HepG2 (cell line): ENCODE data around the gene CHID1. TPM values are rescaled to one million over a fixed set of nuclear protein-coding genes. Genes with fewer than 3 reads are reported as not detected.

Source experiments
- ARID2 ChIP-seq: sonication (generic); formaldehyde crosslinking; IDR thresholded peaks from 2 replicates; pipeline ENCODE4 v1.8.1; 2022; ENCODE audit warnings: mild to moderate bottlenecking, missing genetic modification reagents, borderline replicate concordance
- ELF3 ChIP-seq: IDR thresholded peaks from 2 replicates; pipeline ENCODE4 v1.6.1; 2016; ENCODE audit warnings: missing genetic modification reagents, missing compliant biosample characterization
- KLF16 ChIP-seq, 2 experiments: sonication (generic) in 1 of 2; formaldehyde crosslinking in 1 of 2; IDR thresholded peaks; 2 replicates each; pipeline versions ENCODE4 v1.6.1 to v1.8.0; 2016 to 2023; ENCODE audit warnings: missing genetic modification reagents in 2 of 2, missing compliant biosample characterization in 1 of 2
- MED1 ChIP-seq: sonication (generic); formaldehyde crosslinking; IDR thresholded peaks from 2 replicates; pipeline ENCODE4 v1.4.0; 2020; ENCODE audit warnings: missing genetic modification reagents
- PHF5A ChIP-seq: IDR thresholded peaks from one replicate; pipeline ENCODE4 v1.6.1; 2018; ENCODE audit warnings: low read depth, missing genetic modification reagents; ENCODE audit not compliant: unreplicated experiment
- PITX1 ChIP-seq: sonication (generic); formaldehyde crosslinking; IDR thresholded peaks from 2 replicates; pipeline ENCODE4 v1.5.1; 2020; ENCODE audit warnings: mild to moderate bottlenecking, missing genetic modification reagents
- RXRB ChIP-seq: IDR thresholded peaks from 2 replicates; pipeline ENCODE4 v1.6.1; 2016; ENCODE audit warnings: borderline replicate concordance, missing genetic modification reagents, missing compliant biosample characterization
- SP5 ChIP-seq: IDR thresholded peaks from 2 replicates; pipeline ENCODE4 v1.6.1; 2016; ENCODE audit warnings: low read depth, borderline replicate concordance
- TP53 ChIP-seq: sonication (generic); formaldehyde crosslinking; conservative IDR thresholded peaks from 2 replicates; pipeline ENCODE4 v1.4.0; 2020; ENCODE audit warnings: missing genetic modification reagents
- XBP1 ChIP-seq: sonication (generic); formaldehyde crosslinking; IDR thresholded peaks from 2 replicates; pipeline ENCODE4 v1.5.0; 2020; ENCODE audit warnings: missing genetic modification reagents
- ZBED4 ChIP-seq: sonication (generic); formaldehyde crosslinking; IDR thresholded peaks from 2 replicates; pipeline ENCODE4 v1.4.0; 2020; ENCODE audit warnings: missing genetic modification reagents, borderline replicate concordance
- ZHX1 ChIP-seq: sonication (generic); formaldehyde crosslinking; IDR thresholded peaks from 2 replicates; pipeline ENCODE4 v1.8.1; 2022; ENCODE audit warnings: low read depth, mild to moderate bottlenecking, missing genetic modification reagents
- ZNF264 ChIP-seq: sonication (generic); formaldehyde crosslinking; IDR thresholded peaks from 2 replicates; pipeline ENCODE4 v1.4.0; 2020; ENCODE audit warnings: missing genetic modification reagents
- ZNF382 ChIP-seq: sonication (generic); formaldehyde crosslinking; IDR thresholded peaks from 2 replicates; pipeline ENCODE4 v1.5.0; 2020; ENCODE audit warnings: missing genetic modification reagents, mild to moderate bottlenecking, borderline replicate concordance
- ZNF546 ChIP-seq: sonication (generic); formaldehyde crosslinking; conservative IDR thresholded peaks from 2 replicates; pipeline ENCODE4 v1.8.1; 2023; ENCODE audit warnings: mild to moderate bottlenecking, missing genetic modification reagents
- ZNF691 ChIP-seq: sonication (generic); formaldehyde crosslinking; IDR thresholded peaks from 2 replicates; pipeline ENCODE4 v1.4.0; 2020; ENCODE audit warnings: missing genetic modification reagents, low read depth, mild to moderate bottlenecking, borderline replicate concordance
- polyA plus RNA-seq, 8 experiments: library from polyadenylated mRNA; depleted of rRNA in 3 of 8; stranded (reverse) in 7 of 8; unstranded in 1 of 8; fragments of >200 nt; fragmentation: Illumina TruSeq in 4 of 8; extraction: Trizol in 4 of 8; gene quantifications; 2 replicates each; pipeline versions ENCODE4 v1.2.1 to v1.2.3, GENCODE V29; 2011 to 2016; ENCODE audit warnings: low read depth in 4 of 8, missing spikeins in 1 of 8, mixed read lengths in 1 of 8; ENCODE audit not compliant: insufficient read depth in 1 of 8
- total RNA-seq, 5 experiments: library from RNA; depleted of rRNA; stranded (reverse); fragments of >200 nt; fragmentation: Illumina TruSeq; extraction: Trizol; gene quantifications; 2 replicates each; pipeline ENCODE4 v1.2.3, GENCODE V29; 2016; ENCODE audit warnings: low read depth in 1 of 5

Gene CHID1
- total and polyA plus RNA-seq, 2 of the 13 experiments (the other 11 are each of a cell fraction or from before 2014, with no cell fraction given), result 65.1 to 93.6 TPM

- TF ChIP-seq RXRB (no peak), ZNF691 (CRISPR knock-in tag) (0 out of 2 replicates have a peak, but pooled peaks have one; percentile 68), SP5 (0 out of 2 replicates have a peak, but pooled peaks have one; percentile 21), ZNF264 (no peak), ZNF546 (CRISPR knock-in tag) (peak; percentile 59; the same call in 1 of the 2 replicates), ZBED4 (CRISPR knock-in tag) (peak; percentile 18; the same call in 1 of the 2 replicates), PHF5A (CRISPR knock-in tag) (peak; percentile 23), ELF3 (peak; percentile 19; the same call in 1 of the 2 replicates), PITX1 (CRISPR knock-in tag) (no peak), KLF16 (CRISPR knock-in tag; IDR thresholded peaks at IDR 0.05) (peak in 1 of 2 experiments; percentile 42; a peak in 2 of 4 replicates), ZHX1 (CRISPR knock-in tag) (0 out of 2 replicates have a peak, but pooled peaks have one; percentile 17), XBP1 (CRISPR knock-in tag) (no peak), ZNF382 (no peak), ARID2 (CRISPR knock-in tag) (0 out of 2 replicates have a peak, but pooled peaks have one; percentile 76), MED1 (CRISPR knock-in tag) (0 out of 2 replicates have a peak, but pooled peaks have one; percentile 20), TP53 (CRISPR knock-in tag) (no peak)
Measured at GRCh38 chr11:819129-819931, 91.3 kb downstream of the CHID1 start (continued).
